Suppressor macrophage treated with lipopolysaccharide for 4 hours (primary cell): Measurements from ENCODE around the gene KIF1B.

Experiments used
- DNase-seq: peaks from one replicate; pipeline ENCODE4 v3.0.0-alpha.2; 2020

KIF1B gene

DNA sequence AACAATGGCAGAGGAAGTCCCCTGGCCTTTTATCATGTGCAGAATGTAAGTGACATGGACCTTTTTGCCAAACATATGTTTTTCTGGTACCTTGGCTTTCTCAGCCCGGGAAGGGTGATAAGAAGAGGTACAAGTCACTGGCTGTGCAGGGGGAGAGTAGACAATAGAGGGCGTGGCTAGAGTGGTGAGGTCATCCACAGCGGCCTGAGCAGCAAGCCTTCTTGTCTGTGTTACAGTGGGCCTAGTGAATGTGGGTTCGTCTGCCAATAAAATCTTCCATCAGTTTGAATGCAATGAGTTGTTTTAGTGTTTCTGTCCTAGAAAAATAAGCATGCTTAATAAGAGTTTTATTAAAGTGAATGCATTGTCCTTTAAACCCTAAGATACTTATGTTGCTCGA is 129.4 kb downstream of the KIF1B start:
- DNase-seq = no peak

DNA sequence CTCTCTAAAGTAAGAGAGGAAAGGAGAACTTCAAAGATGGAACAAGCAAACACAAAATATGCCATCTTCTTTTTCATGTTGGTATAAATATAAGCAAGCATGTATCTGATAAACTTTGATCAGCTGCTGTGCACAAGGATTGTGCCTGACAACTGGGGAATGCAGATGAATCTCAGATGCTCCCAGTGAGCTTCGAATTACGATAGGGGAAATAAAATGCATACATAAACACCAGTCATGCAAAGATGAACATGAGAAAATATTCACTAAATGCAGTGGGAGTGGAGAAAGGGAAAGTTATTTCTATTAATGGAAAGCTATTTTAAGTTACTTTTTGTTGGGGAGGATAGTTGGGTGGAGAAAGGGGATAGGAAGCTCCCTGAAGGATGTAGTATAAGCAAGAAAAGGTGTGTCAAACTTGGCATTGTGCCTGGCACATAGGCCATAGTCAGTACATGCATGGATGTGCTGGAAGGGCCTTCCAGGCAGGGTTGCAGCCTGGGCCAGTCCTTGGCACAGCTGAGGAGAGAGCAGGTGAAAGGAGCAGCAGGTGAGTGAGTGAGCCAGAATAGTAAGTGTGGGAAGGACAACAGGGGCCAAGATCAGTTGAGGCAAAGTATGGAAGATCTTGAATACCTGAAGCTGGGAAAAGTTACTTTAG is 130.7 kb downstream of the KIF1B start:
- no peak for DNase-seq

DNA sequence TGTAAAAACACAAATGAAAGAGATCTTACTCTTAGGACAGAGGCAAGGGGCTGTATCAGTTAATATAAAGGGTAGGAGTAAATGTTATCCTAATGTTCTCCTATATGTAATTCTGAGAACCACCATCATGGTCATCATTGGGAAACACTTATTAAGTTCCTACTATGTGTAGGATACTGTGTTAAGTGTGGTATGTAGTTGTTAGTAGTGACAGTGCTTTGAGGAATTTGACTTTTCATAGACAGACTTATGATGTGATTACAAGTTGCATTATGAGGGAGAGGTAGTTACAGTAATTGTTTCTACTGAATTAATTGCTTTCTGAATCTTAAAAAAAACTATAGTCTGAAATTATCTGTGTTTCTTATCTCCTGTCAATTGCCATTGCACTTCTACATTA is 136.7 kb downstream of the KIF1B start:
- DNase-seq = no peak

GRCh38 chr1:10353282-10353681 is 142.9 kb downstream of the KIF1B start:
- DNase-seq = no peak

- no peak for DNase-seq
These were observed 143.3 kb downstream of the KIF1B start for GRCh38 chr1:10353693-10354092.

- DNase-seq = no peak
These were observed 149.7 kb downstream of the KIF1B start for GRCh38 chr1:10360045-10360444.

DNA sequence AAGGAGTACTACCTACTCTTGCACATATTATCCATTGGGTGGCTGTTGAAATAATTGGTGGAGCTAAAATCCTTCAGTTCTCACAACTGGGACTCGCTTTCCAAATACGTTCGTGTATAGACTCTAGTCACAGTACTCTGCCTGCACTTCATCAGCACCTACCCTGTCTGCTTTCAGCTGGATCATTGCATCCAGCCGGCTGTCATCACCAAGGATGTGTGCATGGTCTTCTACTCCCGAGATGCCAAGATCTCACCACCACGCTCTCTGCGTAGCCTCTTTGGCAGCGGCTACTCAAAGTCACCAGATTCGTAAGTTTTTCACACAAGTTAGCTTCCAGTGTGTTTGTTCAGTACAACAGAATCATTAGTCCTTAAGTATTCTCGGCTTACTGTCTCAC is 151.1 kb downstream of the KIF1B start:
- DNase-seq = no peak

- DNase-seq = no peak
These were observed 157.8 kb downstream of the KIF1B start for GRCh38 chr1:10368194-10368593.

GRCh38 chr1:10374442-10374860 is 164.1 kb downstream of the KIF1B start:
- no peak for DNase-seq

DNA sequence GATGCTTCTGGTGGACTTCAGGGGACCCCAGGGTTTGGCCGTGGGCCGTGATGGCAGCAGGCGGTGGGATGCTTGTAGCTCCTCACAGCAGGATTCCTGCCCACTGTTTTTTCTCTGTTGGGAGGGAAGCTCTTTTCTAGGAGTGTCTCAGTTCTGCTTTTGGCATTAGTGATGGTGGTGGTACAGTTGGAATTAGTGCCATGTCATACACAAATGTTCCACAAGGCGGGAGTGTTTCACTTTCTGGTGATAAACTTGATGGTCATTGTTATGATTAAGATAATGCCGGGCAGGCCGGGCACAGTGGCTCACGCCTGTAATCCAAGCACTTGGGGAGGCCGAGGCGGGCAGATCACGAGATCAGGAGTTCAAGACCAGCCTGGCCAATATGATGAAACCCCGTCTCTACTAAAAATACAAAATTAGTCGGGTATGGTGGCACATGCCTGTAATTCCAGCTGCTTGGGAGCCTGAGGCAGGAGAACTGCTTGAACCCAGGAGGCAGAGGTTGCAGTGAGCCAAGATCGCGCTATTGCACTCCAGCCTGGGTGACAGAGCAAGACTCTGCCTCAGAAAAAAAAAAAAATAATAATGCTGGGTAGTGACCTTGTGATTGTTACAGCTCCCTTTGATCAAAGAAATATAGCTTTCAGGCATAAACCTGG is 167.1 kb downstream of the KIF1B start:
- peak; percentile 93 for DNase-seq

DNA sequence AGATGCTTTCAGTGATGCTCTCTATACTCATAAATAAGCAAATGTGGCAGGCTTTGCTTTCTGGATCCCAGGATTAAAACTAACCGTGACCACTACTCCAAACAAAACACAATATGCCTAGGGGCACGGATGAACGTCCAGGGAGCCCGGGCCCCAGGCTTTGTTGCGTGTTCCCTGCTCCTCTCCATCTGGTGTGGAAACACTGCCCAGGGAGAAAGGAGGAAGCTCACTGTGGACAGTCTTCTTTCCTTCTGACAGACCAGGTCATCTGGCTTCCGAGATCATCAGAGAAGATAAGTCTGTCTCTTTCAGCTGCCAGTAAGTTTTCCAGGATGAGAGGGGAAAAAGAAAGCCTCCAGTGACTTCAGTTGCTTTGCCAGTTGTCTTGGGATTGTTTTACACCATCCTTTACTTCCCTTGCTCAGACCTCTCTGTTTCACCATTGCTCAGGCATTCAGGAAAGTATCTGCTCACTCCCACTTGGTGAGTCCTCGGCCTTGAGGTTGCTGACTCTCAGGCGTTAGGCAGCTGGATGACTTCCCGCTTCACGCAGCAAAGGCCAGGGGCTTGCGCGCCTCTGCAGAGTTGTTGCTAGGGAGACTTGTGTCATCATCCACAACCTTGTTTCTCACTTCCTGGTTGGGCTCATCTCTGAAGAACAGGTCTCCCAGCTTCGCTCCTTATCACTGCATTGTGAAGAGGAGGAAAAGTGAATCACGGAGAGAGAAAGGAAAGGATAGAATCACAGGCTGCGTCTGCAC is 167.9 kb downstream of the KIF1B start:
- peak; percentile 95 for DNase-seq

DNA sequence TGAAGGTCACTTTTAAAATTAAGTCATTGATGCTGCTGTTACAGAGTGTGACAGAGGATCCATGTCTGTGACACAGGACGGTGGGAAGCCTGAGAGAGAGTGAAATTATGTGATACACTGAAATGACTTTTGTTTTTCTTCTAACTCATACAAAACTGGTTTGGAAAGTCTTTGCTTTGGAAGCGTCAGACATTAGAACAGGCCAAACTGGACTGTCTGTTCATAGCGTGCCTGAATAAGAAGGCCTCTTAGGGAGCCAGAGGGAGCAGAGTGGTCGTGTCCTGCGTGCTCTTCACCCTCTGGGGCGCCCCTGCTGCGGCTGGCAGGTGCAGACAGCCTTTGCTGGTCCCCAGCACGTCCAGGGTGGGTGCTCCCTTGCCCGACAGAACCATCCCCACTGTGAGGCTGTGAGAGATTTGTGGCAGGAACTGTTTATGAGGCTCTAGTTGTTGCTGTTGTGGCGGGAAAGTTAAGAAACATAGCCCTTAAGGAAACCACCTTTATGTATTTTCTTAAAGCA is 168.8 kb downstream of the KIF1B start:
- DNase-seq = no peak

DNA sequence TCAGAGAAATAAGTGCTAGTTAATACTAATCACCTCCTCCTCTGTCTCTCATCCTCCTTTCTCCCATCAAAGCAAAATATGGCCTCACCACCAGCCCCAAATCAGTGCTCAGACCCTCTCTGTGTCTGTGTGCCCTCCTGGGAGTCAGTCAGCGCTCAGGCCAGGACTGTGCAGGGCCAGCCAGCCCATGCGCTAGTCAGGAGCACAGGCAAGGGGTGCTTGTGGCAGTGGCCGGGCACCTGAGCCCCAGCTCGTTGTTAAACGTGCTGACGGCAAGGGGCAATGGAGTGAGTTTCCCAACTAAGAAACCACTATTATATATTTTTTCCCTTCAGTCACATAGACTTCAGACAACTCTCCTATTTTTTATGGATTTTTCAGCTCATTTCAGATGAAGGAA is 169.3 kb downstream of the KIF1B start:
- DNase-seq = no peak

- DNase-seq = no peak
These were observed 170.4 kb downstream of the KIF1B start for GRCh38 chr1:10380594-10381275.

- no peak for DNase-seq
These were observed 173.3 kb downstream of the KIF1B start for GRCh38 chr1:10383630-10384029.

GRCh38 chr1:10384219-10384618 is 173.8 kb downstream of the KIF1B start:
- no peak for DNase-seq

DNA sequence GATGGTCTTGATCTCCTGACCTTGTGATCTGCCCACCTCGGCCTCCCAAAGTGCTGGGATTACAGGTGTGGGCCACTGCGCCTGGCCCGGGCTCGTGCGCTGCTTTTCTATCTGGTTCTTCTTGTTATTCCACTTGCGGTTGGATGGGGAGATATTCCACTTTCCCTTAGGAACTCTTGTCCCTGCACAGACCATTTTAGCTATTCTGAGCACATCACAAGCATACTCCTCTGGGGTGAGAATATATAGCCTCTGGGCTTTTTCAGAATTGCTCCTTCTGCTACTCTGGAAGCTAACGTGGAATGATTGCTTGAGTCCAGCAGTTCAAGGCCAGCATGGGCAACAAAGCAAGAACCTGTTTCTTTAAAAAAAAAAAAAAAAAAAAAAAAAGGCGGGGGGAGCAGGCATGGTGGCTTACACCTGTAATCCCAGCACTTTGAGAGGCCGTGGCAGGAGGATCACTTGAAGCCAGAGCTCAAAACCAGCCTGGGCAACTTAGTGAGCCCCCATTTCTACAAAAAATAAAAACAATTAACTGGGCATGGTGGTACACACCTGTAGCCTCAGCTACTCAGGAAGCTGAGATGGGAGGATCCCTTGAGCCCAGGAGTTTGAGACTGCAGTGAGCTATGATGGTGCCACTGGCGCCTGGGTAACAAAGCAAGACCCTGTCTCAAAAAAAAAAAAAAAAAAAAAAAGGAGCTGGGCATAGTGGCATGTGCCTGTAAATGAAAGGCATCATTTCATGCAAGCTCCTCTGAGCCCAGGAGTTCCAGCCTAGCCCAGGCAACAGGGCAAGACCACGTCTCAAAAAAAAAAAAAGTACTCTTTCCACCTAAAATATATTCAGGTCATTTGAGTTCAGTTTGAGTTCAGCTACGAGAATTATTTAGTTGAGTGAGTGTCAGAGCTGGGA is 176.6 kb downstream of the KIF1B start:
- DNase-seq = no peak

DNA sequence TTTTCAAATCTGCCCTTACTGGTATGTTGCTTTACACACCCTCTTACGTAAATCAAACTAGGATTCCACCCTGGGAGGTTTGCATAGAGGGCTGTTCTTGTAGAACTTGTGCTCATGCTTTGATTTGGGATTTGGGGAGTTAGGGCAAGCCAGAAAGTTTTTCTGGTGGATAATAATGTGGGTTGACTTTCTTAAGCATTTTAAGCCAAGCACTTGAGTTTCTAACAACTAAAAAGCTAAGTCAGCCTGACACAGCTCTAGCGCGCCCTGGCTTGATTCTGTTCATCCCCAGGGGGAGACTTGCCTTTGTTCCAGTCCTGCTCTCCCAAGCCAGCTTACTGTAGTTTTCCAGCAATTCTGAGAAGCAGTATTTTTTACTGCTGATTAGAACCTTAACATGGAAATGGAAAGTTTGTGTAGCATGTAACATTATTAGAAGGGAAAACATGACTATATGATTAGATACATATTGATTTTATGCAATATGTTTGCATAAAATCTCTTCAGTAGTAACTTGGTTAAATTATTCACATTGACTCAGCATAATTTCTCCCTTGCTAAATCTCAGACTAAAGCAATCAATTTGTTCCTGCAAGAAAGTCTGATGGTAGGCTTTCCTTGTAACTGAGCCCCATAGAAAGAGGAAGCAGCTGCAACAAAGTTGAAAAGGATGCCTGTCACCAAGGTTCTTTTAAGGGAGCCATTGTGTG is 177.5 kb downstream of the KIF1B start:
- peak; percentile 78 for DNase-seq

- DNase-seq = no peak
These were observed 178.0 kb downstream of the KIF1B start for GRCh38 chr1:10388387-10388715.

- DNase-seq = no peak
These were observed 179.1 kb downstream of the KIF1B start for GRCh38 chr1:10389271-10389973.

DNA sequence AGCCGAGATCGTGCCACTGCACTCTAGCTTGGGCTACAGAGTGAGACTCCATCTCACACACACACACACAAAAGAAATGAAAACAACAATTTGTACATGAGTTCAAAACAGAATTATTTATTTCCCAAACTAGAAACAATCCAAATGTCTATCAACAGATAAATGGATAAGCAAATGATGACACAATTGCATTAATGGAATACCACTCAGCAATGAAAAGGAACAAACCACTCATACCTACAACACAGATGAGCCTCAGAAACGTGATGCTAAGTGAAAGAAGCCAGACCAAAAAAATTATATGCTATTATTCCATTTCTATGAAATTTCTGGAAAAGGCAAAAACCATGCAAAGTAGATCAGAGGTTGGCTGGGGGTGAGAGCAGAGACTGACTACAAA is 186.5 kb downstream of the KIF1B start:
- DNase-seq = no peak
